ENCODE data around the gene DPPA4.

DNA sequence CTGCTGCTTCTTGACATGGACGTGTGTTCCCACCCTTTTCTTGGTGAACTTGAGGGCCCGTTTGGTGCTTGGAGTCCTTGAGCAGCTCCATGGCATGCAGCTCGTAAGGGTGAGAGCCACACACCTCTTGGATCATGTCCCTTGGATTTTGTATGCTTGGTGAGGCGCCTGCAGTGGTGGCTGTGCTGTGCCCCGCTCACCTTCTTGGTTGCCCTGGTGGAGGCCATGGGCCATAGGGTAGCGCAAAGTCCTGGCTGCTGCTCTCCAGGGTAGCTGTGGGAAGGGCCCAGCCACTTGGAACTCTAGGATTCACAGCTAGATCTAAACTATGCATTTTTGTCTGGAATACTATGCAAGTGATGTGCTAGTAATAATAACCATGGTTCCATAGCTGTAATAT is 26.7 kb upstream of the DPPA4 start:
- TF ChIP-seq, protein P1, sequence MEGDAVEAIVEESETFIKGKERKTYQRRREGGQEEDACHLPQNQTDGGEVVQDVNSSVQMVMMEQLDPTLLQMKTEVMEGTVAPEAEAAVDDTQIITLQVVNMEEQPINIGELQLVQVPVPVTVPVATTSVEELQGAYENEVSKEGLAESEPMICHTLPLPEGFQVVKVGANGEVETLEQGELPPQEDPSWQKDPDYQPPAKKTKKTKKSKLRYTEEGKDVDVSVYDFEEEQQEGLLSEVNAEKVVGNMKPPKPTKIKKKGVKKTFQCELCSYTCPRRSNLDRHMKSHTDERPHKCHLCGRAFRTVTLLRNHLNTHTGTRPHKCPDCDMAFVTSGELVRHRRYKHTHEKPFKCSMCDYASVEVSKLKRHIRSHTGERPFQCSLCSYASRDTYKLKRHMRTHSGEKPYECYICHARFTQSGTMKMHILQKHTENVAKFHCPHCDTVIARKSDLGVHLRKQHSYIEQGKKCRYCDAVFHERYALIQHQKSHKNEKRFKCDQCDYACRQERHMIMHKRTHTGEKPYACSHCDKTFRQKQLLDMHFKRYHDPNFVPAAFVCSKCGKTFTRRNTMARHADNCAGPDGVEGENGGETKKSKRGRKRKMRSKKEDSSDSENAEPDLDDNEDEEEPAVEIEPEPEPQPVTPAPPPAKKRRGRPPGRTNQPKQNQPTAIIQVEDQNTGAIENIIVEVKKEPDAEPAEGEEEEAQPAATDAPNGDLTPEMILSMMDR (IDR thresholded peaks at IDR 0.05) = no peak
- no peak for TF ChIP-seq POLR2A (IDR thresholded peaks at IDR 0.05)

Data from right lobe of liver (tissue), 4 donors.